HepG2 (cell line): ENCODE data around the gene DPH1. TPM values are rescaled to one million over a fixed set of nuclear protein-coding genes. Genes with fewer than 3 reads are reported as not detected.

Source experiments
- ARNT ChIP-seq: fragments of 450-650 bp; IDR thresholded peaks from 2 replicates; pipeline ENCODE4 v1.6.1; 2017
- ATF7-NPFF ChIP-seq: sonication (generic); formaldehyde crosslinking; IDR thresholded peaks from 2 replicates; pipeline ENCODE4 v1.8.1; 2023; ENCODE audit warnings: mild to moderate bottlenecking, low read depth, missing genetic modification reagents, moderate library complexity
- CEBPG ChIP-seq: IDR thresholded peaks from 2 replicates; pipeline ENCODE4 v1.6.1; 2016
- ELF1 ChIP-seq: sonication (generic); formaldehyde crosslinking; IDR thresholded peaks from 2 replicates; pipeline ENCODE4 v1.4.0; 2020; ENCODE audit warnings: missing genetic modification reagents
- FOXM1 ChIP-seq: sonication (generic); formaldehyde crosslinking; IDR thresholded peaks from 2 replicates; pipeline ENCODE4 v1.5.0; 2020; ENCODE audit warnings: missing genetic modification reagents
- GZF1 ChIP-seq: sonication (generic); formaldehyde crosslinking; IDR thresholded peaks from 2 replicates; pipeline ENCODE4 v1.5.1; 2020; ENCODE audit warnings: mild to moderate bottlenecking, missing genetic modification reagents
- HDAC6 ChIP-seq: fragments of 200-600 bp; sonication (generic); IDR thresholded peaks from 2 replicates; pipeline ENCODE4 v1.7.0; 2017; ENCODE audit warnings: mild to moderate bottlenecking, antibody characterized with exemption, low read length, low read depth
- MAFF ChIP-seq: IDR thresholded peaks from 2 replicates; pipeline ENCODE4 v1.6.1; 2011; ENCODE audit warnings: low read depth, low read length, improper control_type of control experiment
- MATR3 ChIP-seq: sonication (generic); formaldehyde crosslinking; IDR thresholded peaks from 2 replicates; pipeline ENCODE4 v1.4.0; 2020; ENCODE audit warnings: missing genetic modification reagents
- MLLT10 ChIP-seq: sonication (generic); formaldehyde crosslinking; IDR thresholded peaks from 2 replicates; pipeline ENCODE4 v1.4.0; 2020; ENCODE audit warnings: missing genetic modification reagents
- MTF1 ChIP-seq: sonication (generic); formaldehyde crosslinking; IDR thresholded peaks from 2 replicates; pipeline ENCODE4 v1.5.0; 2020; ENCODE audit warnings: missing genetic modification reagents
- NFYB ChIP-seq: sonication (generic); formaldehyde crosslinking; IDR thresholded peaks from 2 replicates; pipeline ENCODE4 v1.4.0; 2020; ENCODE audit warnings: missing genetic modification reagents
- NR2C2 ChIP-seq: sonication (generic); formaldehyde crosslinking; IDR thresholded peaks from 2 replicates; pipeline ENCODE4 v1.4.0; 2020; ENCODE audit warnings: missing genetic modification reagents, mild to moderate bottlenecking, moderate library complexity, borderline replicate concordance
- RNF2 ChIP-seq: fragments of 450-650 bp; conservative IDR thresholded peaks from 2 replicates; pipeline ENCODE4 v1.6.1; 2016; ENCODE audit warnings: low read depth
- SIN3B ChIP-seq: fragments of 150-350 bp; IDR thresholded peaks from 2 replicates; pipeline ENCODE4 v1.6.1; 2014; ENCODE audit warnings: low read length
- SP2 ChIP-seq: sonication (generic); formaldehyde crosslinking; IDR thresholded peaks from 2 replicates; pipeline ENCODE4 v1.5.1; 2020; ENCODE audit warnings: mild to moderate bottlenecking, missing genetic modification reagents
- SUZ12 ChIP-seq: fragments of 150-350 bp; IDR thresholded peaks from 2 replicates; pipeline ENCODE4 v1.6.1; 2014; ENCODE audit warnings: low read depth, low read length
- TCF7L2 ChIP-seq: IDR thresholded peaks from 2 replicates; pipeline ENCODE4 v1.6.1; 2011; ENCODE audit warnings: mild to moderate bottlenecking, low read depth, low read length, moderate library complexity
- TRIM24 ChIP-seq: sonication (generic); formaldehyde crosslinking; IDR thresholded peaks from 2 replicates; pipeline ENCODE4 v1.8.0; 2022; ENCODE audit warnings: mild to moderate bottlenecking, missing genetic modification reagents
- YY1 ChIP-seq: IDR thresholded peaks from 2 replicates; pipeline ENCODE4 v1.6.1; 2011; ENCODE audit warnings: low read length, low read depth, moderate library complexity, mild to moderate bottlenecking; ENCODE audit not compliant: insufficient read depth, insufficient replicate concordance
- ZBTB8A ChIP-seq: sonication (generic); formaldehyde crosslinking; IDR thresholded peaks from 2 replicates; pipeline ENCODE4 v1.4.0; 2020; ENCODE audit warnings: mild to moderate bottlenecking, low read depth, missing genetic modification reagents, borderline replicate concordance
- ZNF253 ChIP-seq: sonication (generic); formaldehyde crosslinking; IDR thresholded peaks from 2 replicates; pipeline ENCODE4 v1.8.0; 2022; ENCODE audit warnings: mild to moderate bottlenecking, missing genetic modification reagents, borderline replicate concordance
- ZNF343 ChIP-seq: sonication (generic); formaldehyde crosslinking; IDR thresholded peaks from 2 replicates; pipeline ENCODE4 v1.4.0; 2020; ENCODE audit warnings: mild to moderate bottlenecking, missing genetic modification reagents
- ZNF362 ChIP-seq: sonication (generic); formaldehyde crosslinking; IDR thresholded peaks from 2 replicates; pipeline ENCODE4 v1.4.0; 2020; ENCODE audit warnings: missing genetic modification reagents, mild to moderate bottlenecking, borderline replicate concordance
- ZNF740 ChIP-seq: sonication (generic); formaldehyde crosslinking; IDR thresholded peaks from 2 replicates; pipeline ENCODE4 v1.4.0; 2020; ENCODE audit warnings: missing genetic modification reagents
- ZNF770 ChIP-seq: sonication (generic); formaldehyde crosslinking; IDR thresholded peaks from 2 replicates; pipeline ENCODE4 v1.5.0; 2020; ENCODE audit warnings: mild to moderate bottlenecking, missing genetic modification reagents
- ZNF775 ChIP-seq: sonication (generic); formaldehyde crosslinking; IDR thresholded peaks from 2 replicates; pipeline ENCODE4 v1.4.0; 2020; ENCODE audit warnings: missing genetic modification reagents, mild to moderate bottlenecking, moderate library complexity, borderline replicate concordance
- ZNF83 ChIP-seq: sonication (generic); formaldehyde crosslinking; IDR thresholded peaks from 2 replicates; pipeline ENCODE4 v1.4.0; 2020; ENCODE audit warnings: missing genetic modification reagents, mild to moderate bottlenecking, borderline replicate concordance
- ZSCAN12 ChIP-seq: sonication (generic); formaldehyde crosslinking; IDR thresholded peaks from 2 replicates; pipeline ENCODE4 v1.9.0; 2021; ENCODE audit warnings: mild to moderate bottlenecking, missing genetic modification reagents
- polyA plus RNA-seq, 8 experiments: library from polyadenylated mRNA; depleted of rRNA in 3 of 8; stranded (reverse) in 7 of 8; unstranded in 1 of 8; fragments of >200 nt; fragmentation: Illumina TruSeq in 4 of 8; extraction: Trizol in 4 of 8; gene quantifications; 2 replicates each; pipeline versions ENCODE4 v1.2.1 to v1.2.3, GENCODE V29; 2011 to 2016; ENCODE audit warnings: low read depth in 4 of 8, missing spikeins in 1 of 8, mixed read lengths in 1 of 8; ENCODE audit not compliant: insufficient read depth in 1 of 8
- total RNA-seq, 5 experiments: library from RNA; depleted of rRNA; stranded (reverse); fragments of >200 nt; fragmentation: Illumina TruSeq; extraction: Trizol; gene quantifications; 2 replicates each; pipeline ENCODE4 v1.2.3, GENCODE V29; 2016; ENCODE audit warnings: low read depth in 1 of 5

DPH1 gene
- total and polyA plus RNA-seq, 2 of the 13 experiments (the other 11 are each of a cell fraction or from before 2014, with no cell fraction given) = 25.3 to 42.8 TPM

GRCh38 chr17:2041561-2042389 lies 11.8 kb downstream of the DPH1 start, which contains the start of gene OVCA2 (continued):
- TF ChIP-seq ZSCAN12 (CRISPR knock-in tag) (no peak), TCF7L2 (no peak), SP2 (CRISPR knock-in tag) (peak; percentile 84), ZBTB8A (CRISPR knock-in tag) (no peak), ZNF362 (CRISPR knock-in tag) (no peak), ZNF775 (CRISPR knock-in tag) (no peak), SUZ12 (no peak), TRIM24 (CRISPR knock-in tag) (no peak), MTF1 (CRISPR knock-in tag) (no peak), RNF2 (no peak), ELF1 (peak; percentile 95), ZNF83 (CRISPR knock-in tag) (no peak), MAFF (no peak), ARNT (no peak), CEBPG (CRISPR knock-in tag) (no peak), ZNF253 (CRISPR knock-in tag) (no peak), FOXM1 (CRISPR knock-in tag) (no peak), ZNF770 (CRISPR knock-in tag) (no peak), SIN3B (no peak), YY1 (peak; percentile 98), GZF1 (CRISPR knock-in tag) (no peak), NFYB (CRISPR knock-in tag) (peak; percentile 26; the same call in 1 of the 2 replicates), ZNF343 (0 out of 2 replicates have a peak, but pooled peaks have one; percentile 40), NR2C2 (CRISPR knock-in tag) (peak; percentile 97), ATF7-NPFF (CRISPR knock-in tag) (peak; percentile 76; the same call in 1 of the 2 replicates), ZNF740 (CRISPR knock-in tag) (no peak), MLLT10 (CRISPR knock-in tag) (no peak), HDAC6 (no peak), MATR3 (CRISPR knock-in tag) (no peak)
